ENCODE data around the gene RAP1GDS1.

DNA sequence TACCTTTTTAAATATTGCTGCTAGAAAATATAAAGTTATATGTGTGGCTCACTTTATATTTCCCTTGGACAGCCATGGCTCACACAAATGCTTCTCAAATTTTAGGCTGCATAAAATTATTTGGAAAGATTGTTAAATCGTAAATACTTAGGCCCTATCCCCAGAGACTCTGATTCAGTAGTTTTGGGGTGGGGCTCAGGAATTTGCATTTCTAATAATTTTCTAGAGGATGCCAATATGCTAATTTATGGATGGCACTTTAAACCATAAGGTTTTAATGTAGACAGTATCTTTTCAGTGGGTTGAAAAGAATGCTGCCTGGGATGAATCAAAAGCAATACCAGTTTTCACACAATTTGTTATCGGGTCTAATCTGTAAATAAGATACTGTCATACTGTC is 49.7 kb downstream of the RAP1GDS1 start:
- TF ChIP-seq, protein P1, sequence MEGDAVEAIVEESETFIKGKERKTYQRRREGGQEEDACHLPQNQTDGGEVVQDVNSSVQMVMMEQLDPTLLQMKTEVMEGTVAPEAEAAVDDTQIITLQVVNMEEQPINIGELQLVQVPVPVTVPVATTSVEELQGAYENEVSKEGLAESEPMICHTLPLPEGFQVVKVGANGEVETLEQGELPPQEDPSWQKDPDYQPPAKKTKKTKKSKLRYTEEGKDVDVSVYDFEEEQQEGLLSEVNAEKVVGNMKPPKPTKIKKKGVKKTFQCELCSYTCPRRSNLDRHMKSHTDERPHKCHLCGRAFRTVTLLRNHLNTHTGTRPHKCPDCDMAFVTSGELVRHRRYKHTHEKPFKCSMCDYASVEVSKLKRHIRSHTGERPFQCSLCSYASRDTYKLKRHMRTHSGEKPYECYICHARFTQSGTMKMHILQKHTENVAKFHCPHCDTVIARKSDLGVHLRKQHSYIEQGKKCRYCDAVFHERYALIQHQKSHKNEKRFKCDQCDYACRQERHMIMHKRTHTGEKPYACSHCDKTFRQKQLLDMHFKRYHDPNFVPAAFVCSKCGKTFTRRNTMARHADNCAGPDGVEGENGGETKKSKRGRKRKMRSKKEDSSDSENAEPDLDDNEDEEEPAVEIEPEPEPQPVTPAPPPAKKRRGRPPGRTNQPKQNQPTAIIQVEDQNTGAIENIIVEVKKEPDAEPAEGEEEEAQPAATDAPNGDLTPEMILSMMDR (IDR thresholded peaks at IDR 0.05; ENCODE audit: borderline replicate concordance, extremely low read depth, low read length, poor library complexity, severe bottlenecking), result no peak
- TF ChIP-seq EZH2 (IDR thresholded peaks at IDR 0.05; ENCODE audit: borderline replicate concordance, low read depth, low read length, severe bottlenecking), result no peak

Data from DND-41 (cell line).